DND-41 (cell line): ENCODE measurements around the gene TRIP13.

Experiments
- ATAC-seq: fragments of 200-7000 bp; cut with Tn5 transposase; 3 replicates; pipeline ENCODE4 v1.9.1; 2021; ENCODE audit warnings: low read depth; ENCODE audit not compliant: insufficient read depth
- DNase-seq: peaks from one replicate; pipeline ENCODE4 v3.0.0-alpha.2; 2020
- H2AFZ ChIP-seq: 2 replicates; pipeline ENCODE4 v1.6.0; 2012; ENCODE audit warnings: low read depth, low read length
- H3K27ac ChIP-seq: 2 replicates; pipeline ENCODE4 v1.5.1; 2012; ENCODE audit warnings: low read length, inconsistent platforms
- H3K27me3 ChIP-seq: fragments of 200-600 bp; sonication (generic); 2 replicates; pipeline ENCODE4 v1.6.0; 2012; ENCODE audit warnings: low read length, mild to moderate bottlenecking, inconsistent platforms; ENCODE audit not compliant: insufficient read depth, poor library complexity
- H3K36me3 ChIP-seq: 2 replicates; pipeline ENCODE4 v1.5.1; 2012; ENCODE audit warnings: low read length, inconsistent platforms; ENCODE audit not compliant: insufficient read depth
- H3K4me1 ChIP-seq: 2 replicates; pipeline ENCODE4 v1.5.1; 2012; ENCODE audit warnings: mild to moderate bottlenecking, low read length; ENCODE audit not compliant: insufficient read depth
- H3K4me2 ChIP-seq: 2 replicates; pipeline ENCODE4 v1.6.0; 2012; ENCODE audit warnings: mild to moderate bottlenecking, moderate library complexity, low read length, inconsistent platforms; ENCODE audit not compliant: insufficient read depth
- H3K4me3 ChIP-seq, 2 experiments: fragments of 200-600 bp in 1 of 2; shearing (Covaris generic) in 1 of 2; 2 replicates each; pipeline ENCODE4 v1.5.1; 2012 to 2016; ENCODE audit warnings: inconsistent platforms in 2 of 2, low read length in 2 of 2, mild to moderate bottlenecking in 2 of 2, low read depth in 1 of 2, moderate library complexity in 1 of 2
- H3K79me2 ChIP-seq: 2 replicates; pipeline ENCODE4 v1.6.0; 2012; ENCODE audit warnings: low read length, inconsistent platforms; ENCODE audit not compliant: insufficient read depth
- H3K9ac ChIP-seq: 2 replicates; pipeline ENCODE4 v1.6.0; 2012; ENCODE audit warnings: low read depth, mild to moderate bottlenecking, inconsistent platforms, low read length, moderate library complexity
- H3K9me3 ChIP-seq: 2 replicates; pipeline ENCODE4 v1.5.1; 2012; ENCODE audit warnings: low read length, moderate library complexity, mild to moderate bottlenecking, inconsistent platforms; ENCODE audit not compliant: insufficient read depth, severe bottlenecking
- H4K20me1 ChIP-seq: 2 replicates; pipeline ENCODE4 v1.6.0; 2012; ENCODE audit warnings: low read length; ENCODE audit not compliant: insufficient read depth
- CTCF ChIP-seq: IDR thresholded peaks from 2 replicates; pipeline ENCODE4 v1.5.1; 2012; ENCODE audit warnings: borderline replicate concordance, low read length, moderate library complexity, mild to moderate bottlenecking; ENCODE audit not compliant: poor library complexity, severe bottlenecking; ENCODE audit errors: extremely low read depth
- EZH2 ChIP-seq: IDR thresholded peaks from 3 replicates; pipeline ENCODE4 v1.6.1; 2012; ENCODE audit warnings: borderline replicate concordance, low read depth, mild to moderate bottlenecking, moderate library complexity, low read length, inconsistent platforms; ENCODE audit not compliant: severe bottlenecking

TRIP13 gene

GRCh38 chr5:903756-904096, 11.0 kb downstream of the TRIP13 start:
- ATAC-seq (no peak), DNase-seq (no peak)
- Histone ChIP-seq H3K36me3 (peaks cover 85% of the 10 kb centered on the region), H3K79me2 (no peaks in the 10 kb centered on the region), H3K4me1 (no peaks in the 10 kb centered on the region), H3K9ac (no peak overlapping the region), H3K9me3 (no peaks in the 10 kb centered on the region), H3K4me2 (no peak overlapping the region), H4K20me1 (peaks cover 10% of the 10 kb centered on the region; the same call in 1 of the 2 replicates), H3K27ac (no peak overlapping the region), H3K27me3 (no peaks in the 10 kb centered on the region), H3K4me3 (no peak overlapping the region), H2AFZ (no peak overlapping the region)
- no peak for TF ChIP-seq EZH2
- no peak for TF ChIP-seq CTCF

DNA sequence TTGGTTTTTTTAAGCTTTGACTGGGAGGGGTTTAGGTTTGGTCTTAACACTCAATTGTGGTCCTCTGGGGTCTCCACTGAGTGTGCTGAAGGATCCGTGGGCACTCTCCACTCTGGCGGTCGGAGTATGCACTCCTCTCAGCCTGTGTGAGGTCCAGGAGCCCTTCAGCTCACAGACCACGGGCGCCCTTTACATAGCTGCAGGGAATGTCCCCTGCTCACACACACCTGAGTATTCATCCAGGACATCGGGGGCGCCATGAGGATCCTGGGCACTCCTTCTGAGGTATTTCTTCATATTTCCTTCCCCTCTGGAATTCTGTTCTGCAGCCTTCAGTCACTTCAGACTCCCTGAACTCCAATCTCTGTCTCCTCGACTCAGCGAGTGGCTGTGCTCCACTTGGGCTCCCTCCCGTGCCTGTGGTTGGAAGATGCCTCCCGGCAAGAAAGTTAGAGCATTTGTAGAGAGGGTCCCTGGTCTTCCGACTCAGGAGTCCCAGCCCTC, 12.5 kb downstream of the TRIP13 start:
- H3K27me3 ChIP-seq = no peaks in the 10 kb centered on the region
- no peaks in the 10 kb centered on the region for H3K9me3 ChIP-seq
- ATAC-seq (no peak), DNase-seq (no peak)
- H3K4me2 ChIP-seq = no peak overlapping the region
- H3K4me1 ChIP-seq = no peaks in the 10 kb centered on the region
- no peak overlapping the region for H2AFZ ChIP-seq
- no peak overlapping the region for H3K9ac ChIP-seq
- H4K20me1 ChIP-seq = peaks cover 10% of the 10 kb centered on the region; the same call in 1 of the 2 replicates
- H3K79me2 ChIP-seq = no peaks in the 10 kb centered on the region
- H3K4me3 ChIP-seq = no peak overlapping the region
- TF ChIP-seq EZH2 = no peak
- no peak for TF ChIP-seq CTCF
- H3K27ac ChIP-seq = no peak overlapping the region
- peaks cover 95% of the 10 kb centered on the region for H3K36me3 ChIP-seq

- no peak for TF ChIP-seq CTCF
- TF ChIP-seq EZH2 = no peak
- H3K4me2 ChIP-seq = no peak overlapping the region
- no peak for DNase-seq
- no peak overlapping the region for H3K4me3 ChIP-seq
- H3K79me2 ChIP-seq = no peaks in the 10 kb centered on the region
- H2AFZ ChIP-seq = no peak overlapping the region
- H4K20me1 ChIP-seq = peaks cover 8% of the 10 kb centered on the region
- no peak overlapping the region for H3K27ac ChIP-seq
- no peaks in the 10 kb centered on the region for H3K4me1 ChIP-seq
- peaks cover 93% of the 10 kb centered on the region for H3K36me3 ChIP-seq
- no peaks in the 10 kb centered on the region for H3K9me3 ChIP-seq
- ATAC-seq = no peak
- no peak overlapping the region for H3K9ac ChIP-seq
- H3K27me3 ChIP-seq = no peaks in the 10 kb centered on the region
Observed at GRCh38 chr5:907366-907910, 14.8 kb downstream of the TRIP13 start.

- H3K27ac ChIP-seq = no peak overlapping the region
- no peak overlapping the region for H2AFZ ChIP-seq
- no peak overlapping the region for H3K4me2 ChIP-seq
- H3K79me2 ChIP-seq = no peaks in the 10 kb centered on the region
- no peaks in the 10 kb centered on the region for H3K4me1 ChIP-seq
- DNase-seq = no peak
- no peaks in the 10 kb centered on the region for H3K9me3 ChIP-seq
- no peak overlapping the region for H3K9ac ChIP-seq
- H4K20me1 ChIP-seq = peaks cover 10% of the 10 kb centered on the region
- H3K36me3 ChIP-seq = peaks cover 94% of the 10 kb centered on the region
- H3K4me3 ChIP-seq = no peak overlapping the region
- no peak for ATAC-seq
- no peaks in the 10 kb centered on the region for H3K27me3 ChIP-seq
- TF ChIP-seq EZH2 = no peak
- TF ChIP-seq CTCF = no peak
Observed at GRCh38 chr5:908172-908571, 15.5 kb downstream of the TRIP13 start.
